ENCODE results near the gene STPG2.

The STPG2 gene

DNA sequence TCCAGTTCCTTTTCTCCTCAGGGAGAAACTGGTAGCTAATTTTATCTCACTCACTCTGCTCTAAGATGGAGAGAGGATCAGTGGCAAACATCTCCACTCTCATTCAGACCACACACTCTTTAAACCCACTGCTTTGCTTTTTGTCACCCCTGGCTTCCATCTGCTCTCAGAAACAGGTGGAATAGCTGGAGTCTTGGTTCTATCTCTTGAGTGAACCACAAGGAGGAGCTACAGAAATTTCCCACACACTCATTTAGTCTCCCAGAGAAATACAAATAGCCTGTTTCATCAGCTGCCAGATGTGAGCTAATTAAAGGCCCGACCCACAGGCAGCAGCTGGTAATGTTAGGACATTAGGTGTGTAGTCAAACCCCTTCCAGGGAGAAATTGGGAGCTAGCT, 96.6 kb downstream of the STPG2 start:
- TF ChIP-seq, protein P1, sequence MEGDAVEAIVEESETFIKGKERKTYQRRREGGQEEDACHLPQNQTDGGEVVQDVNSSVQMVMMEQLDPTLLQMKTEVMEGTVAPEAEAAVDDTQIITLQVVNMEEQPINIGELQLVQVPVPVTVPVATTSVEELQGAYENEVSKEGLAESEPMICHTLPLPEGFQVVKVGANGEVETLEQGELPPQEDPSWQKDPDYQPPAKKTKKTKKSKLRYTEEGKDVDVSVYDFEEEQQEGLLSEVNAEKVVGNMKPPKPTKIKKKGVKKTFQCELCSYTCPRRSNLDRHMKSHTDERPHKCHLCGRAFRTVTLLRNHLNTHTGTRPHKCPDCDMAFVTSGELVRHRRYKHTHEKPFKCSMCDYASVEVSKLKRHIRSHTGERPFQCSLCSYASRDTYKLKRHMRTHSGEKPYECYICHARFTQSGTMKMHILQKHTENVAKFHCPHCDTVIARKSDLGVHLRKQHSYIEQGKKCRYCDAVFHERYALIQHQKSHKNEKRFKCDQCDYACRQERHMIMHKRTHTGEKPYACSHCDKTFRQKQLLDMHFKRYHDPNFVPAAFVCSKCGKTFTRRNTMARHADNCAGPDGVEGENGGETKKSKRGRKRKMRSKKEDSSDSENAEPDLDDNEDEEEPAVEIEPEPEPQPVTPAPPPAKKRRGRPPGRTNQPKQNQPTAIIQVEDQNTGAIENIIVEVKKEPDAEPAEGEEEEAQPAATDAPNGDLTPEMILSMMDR (IDR thresholded peaks at IDR 0.05; ENCODE audit: borderline replicate concordance, insufficient read depth, low read depth, low read length), result no peak

DNA sequence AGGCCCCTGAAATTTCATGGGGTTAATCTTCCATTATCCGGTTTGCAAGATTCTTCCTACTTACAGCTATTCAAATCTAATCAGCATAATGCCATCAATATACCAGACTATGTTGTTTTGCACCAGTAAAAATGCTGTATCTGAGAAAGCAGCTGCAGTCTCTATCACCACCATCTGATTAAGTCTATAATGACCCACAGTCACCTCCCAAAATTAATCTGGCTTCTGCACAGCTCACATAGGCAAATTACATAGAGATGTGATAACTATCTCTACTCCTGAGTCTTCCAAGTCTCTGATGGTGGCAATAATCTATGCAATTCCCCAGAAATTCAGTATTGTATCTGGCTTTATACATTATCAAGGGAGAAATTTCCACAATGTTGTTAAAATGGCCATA, 113.2 kb downstream of the STPG2 start:
- no peak overlapping the region for H3K4me3 ChIP-seq (ENCODE audit: low read depth, low read length)
- TF ChIP-seq, protein P1 (IDR thresholded peaks at IDR 0.05; ENCODE audit: borderline replicate concordance, insufficient read depth, low read depth, low read length), result no peak

More for the DNA sequence above, 96.6 kb downstream of the STPG2 start:
- H3K4me3 ChIP-seq (ENCODE audit: low read depth, low read length), result no peak overlapping the region

DNA sequence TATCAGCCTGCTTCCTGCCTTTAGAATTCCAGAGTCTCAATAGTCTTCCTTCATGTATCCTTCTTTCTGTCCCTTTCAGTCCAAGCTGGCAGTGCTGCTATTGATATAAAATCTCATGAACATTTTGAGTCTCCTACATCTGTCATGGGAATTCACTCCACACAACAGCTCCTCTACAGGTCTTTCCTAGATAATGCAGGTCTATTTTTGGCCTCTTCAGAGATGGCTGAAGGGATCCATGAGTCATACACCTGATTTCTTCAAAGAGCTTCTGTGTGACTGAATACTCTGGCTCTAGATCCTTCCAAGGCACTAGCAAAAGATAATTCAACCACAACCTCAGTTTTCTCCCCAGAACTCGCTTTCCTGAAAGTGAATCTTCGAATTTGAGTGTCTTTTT, 115.4 kb downstream of the STPG2 start:
- TF ChIP-seq, protein P1 (IDR thresholded peaks at IDR 0.05; ENCODE audit: borderline replicate concordance, insufficient read depth, low read depth, low read length), result no peak
- H3K4me3 ChIP-seq (ENCODE audit: low read depth, low read length), result no peak overlapping the region

DNA sequence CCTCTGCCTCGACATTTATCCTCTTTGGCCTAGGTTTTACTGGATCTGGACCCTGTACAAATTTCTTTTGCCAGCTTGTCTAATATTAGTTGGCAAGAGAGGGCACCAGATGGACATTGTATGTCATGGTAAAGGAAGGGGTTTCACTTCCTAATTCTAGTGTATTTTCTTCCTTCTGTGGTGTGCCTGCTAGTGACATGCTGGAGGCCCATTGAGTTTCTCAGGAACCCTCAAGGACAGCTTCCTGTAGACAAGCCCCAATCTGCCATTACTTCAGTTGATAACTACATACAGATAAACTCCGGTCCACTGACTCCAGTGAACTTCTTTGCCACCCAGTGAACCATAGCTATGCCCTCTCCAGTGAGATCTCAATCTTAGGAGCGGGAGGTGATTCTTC, 116.9 kb downstream of the STPG2 start:
- TF ChIP-seq, protein P1 (IDR thresholded peaks at IDR 0.05; ENCODE audit: borderline replicate concordance, insufficient read depth, low read depth, low read length), result no peak
- H3K4me3 ChIP-seq (ENCODE audit: low read depth, low read length), result no peak overlapping the region

DNA sequence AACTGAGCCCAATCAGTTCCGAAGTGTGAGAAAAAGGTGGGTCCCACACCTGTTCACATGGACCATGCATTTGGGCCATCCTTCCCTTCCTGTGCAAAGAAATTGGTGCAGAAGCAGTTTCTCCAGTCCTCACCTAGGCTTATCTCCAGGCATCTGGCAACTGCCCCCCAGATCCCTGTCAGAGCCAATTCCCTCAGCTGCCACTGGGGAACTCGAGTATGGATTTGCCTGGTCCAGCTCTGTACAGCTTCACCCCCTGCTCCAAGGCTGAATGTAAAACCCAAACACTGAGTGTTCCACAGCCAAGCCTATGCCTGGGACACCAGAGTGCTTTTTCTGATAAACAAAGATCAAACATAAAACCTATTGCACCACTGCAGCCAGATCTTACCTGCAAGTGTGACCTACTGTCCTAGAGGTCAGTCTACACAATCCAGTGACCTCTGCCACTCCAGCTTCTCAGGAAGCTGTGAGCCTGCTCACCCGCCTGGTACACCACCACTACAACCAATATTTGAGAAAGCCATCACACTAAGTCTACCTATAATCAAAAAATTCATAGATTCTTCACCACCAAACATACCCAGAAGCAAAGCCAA, 136.4 kb downstream of the STPG2 start:
- TF ChIP-seq, protein P1 (IDR thresholded peaks at IDR 0.05; ENCODE audit: borderline replicate concordance, insufficient read depth, low read depth, low read length), result no peak

DNA sequence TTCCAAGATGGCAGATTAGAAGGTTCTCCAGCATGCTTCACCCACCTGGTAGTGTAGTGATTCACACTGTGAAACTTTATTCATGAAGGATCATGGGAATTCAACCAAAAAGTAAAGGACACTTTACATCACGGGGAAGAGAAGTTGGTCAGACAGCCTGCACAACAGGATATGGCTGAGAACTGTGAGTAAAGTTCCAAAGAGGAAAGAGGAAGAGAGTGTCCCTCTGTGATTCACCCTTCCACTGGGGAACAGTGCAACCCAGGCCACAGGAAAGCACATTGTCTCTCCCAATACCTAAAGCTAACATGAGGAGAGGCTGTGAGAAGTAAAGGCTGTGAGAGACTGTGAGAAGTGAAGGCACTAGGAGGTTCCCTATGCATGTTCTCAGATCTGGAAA, 137.2 kb downstream of the STPG2 start:
- H3K4me3 ChIP-seq (ENCODE audit: low read depth, low read length), result no peak overlapping the region
- TF ChIP-seq, protein P1 (IDR thresholded peaks at IDR 0.05; ENCODE audit: borderline replicate concordance, insufficient read depth, low read depth, low read length), result no peak

More for the DNA sequence above, 136.4 kb downstream of the STPG2 start:
- H3K4me3 ChIP-seq (ENCODE audit: low read depth, low read length), result no peak overlapping the region

DNA sequence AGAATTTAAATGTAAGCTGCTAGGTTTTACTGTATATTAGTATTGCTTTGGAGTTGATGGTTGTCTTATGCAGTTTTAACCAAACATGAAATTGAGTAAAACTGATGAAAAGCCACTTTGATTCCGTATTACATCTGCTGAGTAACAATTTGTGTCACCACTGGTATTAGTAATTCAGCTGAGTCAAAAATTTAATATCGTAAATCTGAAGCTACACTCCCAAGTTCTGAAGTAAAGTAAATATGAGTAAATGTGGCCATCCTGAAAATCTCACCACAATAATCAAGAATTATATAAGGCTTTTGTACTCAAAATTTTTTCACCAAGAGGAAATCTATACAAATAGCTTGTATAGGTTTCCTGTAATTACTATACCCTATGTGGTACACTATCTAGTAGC, 142.3 kb downstream of the STPG2 start:
- no peak overlapping the region for H3K4me3 ChIP-seq (ENCODE audit: low read depth, low read length)
- TF ChIP-seq, protein P1 (IDR thresholded peaks at IDR 0.05; ENCODE audit: borderline replicate concordance, insufficient read depth, low read depth, low read length), result no peak
